Measurements from ENCODE around the gene NFYB. TPM values are rescaled to one million over a fixed set of nuclear protein-coding genes. Genes with fewer than 3 reads are reported as not detected.

NFYB gene
- total and polyA plus RNA-seq, 2 donors from 2014 or later = 24.6 to 31.1 TPM

GRCh38 chr12:104079024-104079423 is 59.0 kb downstream of the NFYB start:
- no peak for FAIRE-seq
- no peak for DNase-seq
- H3K36me3 ChIP-seq (ENCODE audit: control insufficient read depth in 2 of 3, insufficient read depth in 3 of 3, low read length in 3 of 3) = peaks cover 4 to 15% (median 13%) of the 10 kb centered on the region in 3 donors
- no peak overlapping the region for H3K4me3 ChIP-seq (ENCODE audit: low read length in 3 of 3)
- H3K9ac ChIP-seq (ENCODE audit: low read length in 3 of 3) = no peak overlapping the region
- H3K27me3 ChIP-seq (ENCODE audit: control insufficient read depth, insufficient read depth, low read length) = no peaks in the 10 kb centered on the region
- no peak for TF ChIP-seq CTCF (IDR thresholded peaks at IDR 0.05; ENCODE audit: borderline replicate concordance, extremely low read depth, insufficient read depth)
- intact Hi-C loops (cut with DNase I) = no loop called here
- H3K27ac ChIP-seq (ENCODE audit: low read depth in 2 of 2, low read length in 2 of 2) = no peak overlapping the region
- no peaks in the 10 kb centered on the region for H3K9me3 ChIP-seq (ENCODE audit: control insufficient read depth in 2 of 3, insufficient read depth in 1 of 3, low read length in 3 of 3)
- no peaks in the 10 kb centered on the region for H3K4me1 ChIP-seq (ENCODE audit: control insufficient read depth in 2 of 3, insufficient read depth in 2 of 3, low read depth in 1 of 3, low read length in 3 of 3)

GRCh38 chr12:104073699-104074098 is 64.3 kb downstream of the NFYB start:
- Histone ChIP-seq H3K9ac (ENCODE audit: low read length in 3 of 3) (no peak overlapping the region), H3K9me3 (ENCODE audit: control insufficient read depth in 2 of 3, insufficient read depth in 1 of 3, low read length in 3 of 3) (no peaks in the 10 kb centered on the region), H3K36me3 (ENCODE audit: control insufficient read depth in 2 of 3, insufficient read depth in 3 of 3, low read length in 3 of 3) (peaks cover 0 to 3% (median 2%) of the 10 kb centered on the region in 3 donors), H3K4me1 (ENCODE audit: control insufficient read depth in 2 of 3, insufficient read depth in 2 of 3, low read depth in 1 of 3, low read length in 3 of 3) (no peaks in the 10 kb centered on the region), H3K27ac (ENCODE audit: low read depth in 2 of 2, low read length in 2 of 2) (no peak overlapping the region), H3K27me3 (ENCODE audit: control insufficient read depth, insufficient read depth, low read length) (no peaks in the 10 kb centered on the region), H3K4me3 (ENCODE audit: low read length in 3 of 3) (no peak overlapping the region)
- DNase-seq (no peak), FAIRE-seq (no peak)
- intact Hi-C loops (cut with DNase I) = no loop called here
- TF ChIP-seq CTCF (IDR thresholded peaks at IDR 0.05; ENCODE audit: borderline replicate concordance, extremely low read depth, insufficient read depth) = no peak

DNA sequence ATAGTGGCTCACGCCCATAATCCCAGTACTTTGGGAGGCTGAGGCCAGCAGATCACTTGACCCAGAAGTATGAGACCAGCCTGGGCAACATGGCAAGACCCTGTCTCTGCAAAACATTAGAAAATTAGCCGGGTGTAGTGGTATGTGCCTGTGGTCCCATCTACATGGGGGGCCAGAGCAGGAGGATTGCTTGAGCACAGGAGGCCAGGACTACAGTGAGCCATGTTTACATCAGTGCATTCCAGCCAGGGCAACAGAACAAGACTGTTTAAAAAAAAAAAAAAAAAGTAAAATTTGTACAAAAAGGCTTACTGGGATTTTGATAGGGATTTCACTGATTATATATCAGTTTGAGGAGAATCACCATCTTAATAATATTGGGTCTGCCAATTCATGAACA is 65.9 kb downstream of the NFYB start:
- intact Hi-C loops (cut with DNase I) = no loop called here
- FAIRE-seq = no peak
- no peak for TF ChIP-seq CTCF (IDR thresholded peaks at IDR 0.05; ENCODE audit: borderline replicate concordance, extremely low read depth, insufficient read depth)

More for the DNA sequence above, 65.9 kb downstream of the NFYB start:
- Histone ChIP-seq H3K27ac (ENCODE audit: low read depth in 2 of 2, low read length in 2 of 2) (no peak overlapping the region), H3K9me3 (ENCODE audit: control insufficient read depth in 2 of 3, insufficient read depth in 1 of 3, low read length in 3 of 3) (no peaks in the 10 kb centered on the region), H3K27me3 (ENCODE audit: control insufficient read depth, insufficient read depth, low read length) (no peaks in the 10 kb centered on the region), H3K4me1 (ENCODE audit: control insufficient read depth in 2 of 3, insufficient read depth in 2 of 3, low read depth in 1 of 3, low read length in 3 of 3) (no peaks in the 10 kb centered on the region), H3K36me3 (ENCODE audit: control insufficient read depth in 2 of 3, insufficient read depth in 3 of 3, low read length in 3 of 3) (peaks cover 2 to 6% (median 2%) of the 10 kb centered on the region in 3 donors), H3K9ac (ENCODE audit: low read length in 3 of 3) (no peak overlapping the region), H3K4me3 (ENCODE audit: low read length in 3 of 3) (no peak overlapping the region)
- DNase-seq = no peak

Other genes with a start within 250 kb of the NFYB start
- 806 TPM for gene HSP90B1, start 207.8 kb downstream of the NFYB start, total RNA-seq
- gene HSP90B1, start 207.8 kb downstream of the NFYB start, polyA plus RNA-seq (ENCODE audit: insufficient read depth, low read depth, low replicate concordance) = 521 TPM
- gene TDG, start 172.3 kb downstream of the NFYB start, total RNA-seq = 17.2 TPM
- 9.2 TPM for gene TDG, start 172.3 kb downstream of the NFYB start, polyA plus RNA-seq (ENCODE audit: insufficient read depth, low read depth, low replicate concordance)
- gene GLT8D2, start 88.0 kb downstream of the NFYB start, total RNA-seq = 7.7 TPM
- gene GLT8D2, start 88.0 kb downstream of the NFYB start, polyA plus RNA-seq (ENCODE audit: insufficient read depth, low read depth, low replicate concordance) = 7.0 TPM
- gene HCFC2, start 73.7 kb downstream of the NFYB start, total RNA-seq = 18.1 TPM
- 6.0 TPM for gene HCFC2, start 73.7 kb downstream of the NFYB start, polyA plus RNA-seq (ENCODE audit: insufficient read depth, low read depth, low replicate concordance)
- 73.2 TPM for gene TXNRD1, start 77.6 kb upstream of the NFYB start, total RNA-seq
- gene TXNRD1, start 77.6 kb upstream of the NFYB start, polyA plus RNA-seq (ENCODE audit: insufficient read depth, low read depth, low replicate concordance) = 45.0 TPM
- 5.0 TPM for gene EID3, start 165.5 kb upstream of the NFYB start, total RNA-seq
- gene EID3, start 165.5 kb upstream of the NFYB start, polyA plus RNA-seq (ENCODE audit: insufficient read depth, low read depth, low replicate concordance) = 0.90 TPM